Neural progenitor cell (in vitro differentiated cells): Measurements from ENCODE around the gene CALB2. TPM values are rescaled to one million over a fixed set of nuclear protein-coding genes. Genes with fewer than 3 reads are reported as not detected.

Source experiments
- DNase-seq: peaks from one replicate; pipeline ENCODE4 v3.0.0-alpha.2; 2016; ENCODE audit warnings: low spot score
- H2AFZ ChIP-seq: fragments of 200-600 bp; sonication (generic); replicated peaks from 2 replicates; pipeline ENCODE4 v1.6.1; 2016; ENCODE audit warnings: antibody characterized with exemption
- H3F3A ChIP-seq: fragments of 200-600 bp; sonication (generic); 2 replicates; pipeline ENCODE4 v1.6.1; 2016; ENCODE audit warnings: antibody characterized with exemption, low read depth
- H3K27ac ChIP-seq: fragments of 200-600 bp; sonication (generic); 2 replicates; pipeline ENCODE4 v1.5.1; 2016; ENCODE audit warnings: mild to moderate bottlenecking
- H3K27me3 ChIP-seq: fragments of 200-600 bp; sonication (generic); 2 replicates; pipeline ENCODE4 v1.6.1; 2016; ENCODE audit warnings: mild to moderate bottlenecking, moderate library complexity
- H3K36me3 ChIP-seq: fragments of 200-600 bp; sonication (generic); 2 replicates; pipeline ENCODE4 v1.5.1; 2016
- H3K4me1 ChIP-seq: fragments of 200-600 bp; sonication (generic); 2 replicates; pipeline ENCODE4 v1.6.1; 2016; ENCODE audit warnings: mixed run types
- H3K4me2 ChIP-seq: fragments of 200-600 bp; sonication (generic); 2 replicates; pipeline ENCODE4 v1.6.1; 2016
- H3K4me3 ChIP-seq: fragments of 200-600 bp; sonication (generic); 2 replicates; pipeline ENCODE4 v1.5.1; 2016
- H3K79me2 ChIP-seq: fragments of 200-600 bp; sonication (generic); 2 replicates; pipeline ENCODE4 v1.6.1; 2016; ENCODE audit warnings: low read depth
- H3K9ac ChIP-seq: fragments of 200-600 bp; sonication (generic); 2 replicates; pipeline ENCODE4 v1.6.1; 2016
- H3K9me3 ChIP-seq: fragments of 200-600 bp; sonication (generic); 2 replicates; pipeline ENCODE4 v1.5.1; 2016; ENCODE audit warnings: low read depth
- H4K20me1 ChIP-seq: fragments of 200-600 bp; sonication (generic); 2 replicates; pipeline ENCODE4 v1.6.1; 2016; ENCODE audit warnings: low read depth
- H3K27ac Mint-ChIP-seq: 3 replicates; pipeline ENCODE4 v1.8.0; 2021; ENCODE audit warnings: mixed read lengths
- H3K27me3 Mint-ChIP-seq: 2 replicates; pipeline ENCODE4 v1.8.0; 2022; ENCODE audit warnings: low read depth, mild to moderate bottlenecking, inconsistent platforms, moderate library complexity, mixed read lengths; ENCODE audit not compliant: insufficient read depth
- H3K36me3 Mint-ChIP-seq: 3 replicates; pipeline ENCODE4 v1.8.0; 2021; ENCODE audit warnings: mixed read lengths
- H3K4me1 Mint-ChIP-seq: 3 replicates; pipeline ENCODE4 v1.8.0; 2021; ENCODE audit warnings: mixed read lengths
- H3K4me3 Mint-ChIP-seq: 3 replicates; pipeline ENCODE4 v1.8.0; 2021; ENCODE audit warnings: mild to moderate bottlenecking, moderate library complexity, mixed read lengths
- H3K9me3 Mint-ChIP-seq: 3 replicates; pipeline ENCODE4 v1.8.0; 2020; ENCODE audit warnings: mixed read lengths
- EZH2 ChIP-seq: fragments of 200-600 bp; sonication (generic); IDR thresholded peaks from 2 replicates; pipeline ENCODE4 v1.6.1; 2017; ENCODE audit warnings: antibody characterized with exemption, mild to moderate bottlenecking, moderate library complexity
- EZH2phosphoT487 ChIP-seq: fragments of 200-600 bp; sonication (generic); IDR thresholded peaks from 2 replicates; pipeline ENCODE4 v1.6.1; 2017; ENCODE audit warnings: antibody characterized with exemption
- total RNA-seq: library from RNA; depleted of rRNA; stranded (reverse); fragments of >200 nt; gene quantifications from 2 replicates; pipeline ENCODE4 v1.2.3, GENCODE V29; 2015; ENCODE audit warnings: low replicate concordance
- TF ChIP-seq, protein P1 (sequence below): fragments of 200-600 bp; sonication (generic); IDR thresholded peaks from 2 replicates; pipeline ENCODE4 v1.5.1; 2017; ENCODE audit warnings: antibody characterized with exemption, mild to moderate bottlenecking

CALB2 gene
- total RNA-seq, 1 donor from 2014 or later, result not detected

DNA sequence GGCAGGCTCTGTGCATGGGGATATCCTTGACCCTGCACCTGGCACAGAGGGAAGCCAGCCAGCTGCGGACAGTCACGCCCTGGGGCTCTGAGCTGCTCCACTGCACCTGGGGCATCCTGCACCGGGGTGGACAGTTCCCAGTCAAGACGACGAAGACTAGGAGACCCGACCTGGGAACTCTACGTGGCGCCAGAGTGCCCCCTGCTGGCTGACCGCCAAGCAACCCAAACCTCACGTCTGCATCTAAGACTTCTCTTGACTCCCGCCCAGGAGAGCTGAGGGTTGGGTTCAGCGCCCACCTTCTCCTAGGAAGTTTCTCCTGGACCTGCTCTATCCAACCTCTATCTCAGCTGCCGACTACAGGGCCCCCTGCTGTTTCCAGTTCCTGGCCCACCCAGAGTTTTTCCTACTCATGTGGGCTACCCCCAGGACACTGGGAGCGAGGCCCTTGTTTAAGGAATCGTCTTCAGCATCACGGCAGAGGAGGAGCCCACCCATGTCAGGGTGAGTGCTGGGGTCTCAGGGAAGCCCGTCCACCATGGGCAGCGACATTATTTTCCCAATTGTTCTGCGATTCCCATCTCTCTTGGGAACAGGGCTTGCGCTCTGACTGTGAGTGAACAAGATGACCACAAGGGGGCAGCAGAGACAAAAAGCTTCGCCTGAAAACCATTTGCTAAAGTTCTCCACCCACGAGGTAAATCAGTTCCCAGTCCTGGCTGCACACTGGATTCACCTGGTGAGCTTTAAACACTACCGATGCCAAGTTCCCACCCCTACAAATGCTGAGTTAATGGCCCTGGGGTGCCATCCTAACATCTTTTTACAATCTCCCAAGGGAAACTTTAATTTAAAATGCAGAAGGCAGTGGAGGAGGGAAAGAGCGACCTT is 54.0 kb downstream of the CALB2 start:
- peaks cover 4% of the 10 kb centered on the region for H3K4me1 Mint-ChIP-seq
- H3K36me3 Mint-ChIP-seq, result no peaks in the 10 kb centered on the region
- no peaks in the 10 kb centered on the region for H3K79me2 ChIP-seq
- no peak overlapping the region for H3K27ac Mint-ChIP-seq
- peak overlapping the region; percentile 81 for H3K4me2 ChIP-seq
- TF ChIP-seq, protein P1, sequence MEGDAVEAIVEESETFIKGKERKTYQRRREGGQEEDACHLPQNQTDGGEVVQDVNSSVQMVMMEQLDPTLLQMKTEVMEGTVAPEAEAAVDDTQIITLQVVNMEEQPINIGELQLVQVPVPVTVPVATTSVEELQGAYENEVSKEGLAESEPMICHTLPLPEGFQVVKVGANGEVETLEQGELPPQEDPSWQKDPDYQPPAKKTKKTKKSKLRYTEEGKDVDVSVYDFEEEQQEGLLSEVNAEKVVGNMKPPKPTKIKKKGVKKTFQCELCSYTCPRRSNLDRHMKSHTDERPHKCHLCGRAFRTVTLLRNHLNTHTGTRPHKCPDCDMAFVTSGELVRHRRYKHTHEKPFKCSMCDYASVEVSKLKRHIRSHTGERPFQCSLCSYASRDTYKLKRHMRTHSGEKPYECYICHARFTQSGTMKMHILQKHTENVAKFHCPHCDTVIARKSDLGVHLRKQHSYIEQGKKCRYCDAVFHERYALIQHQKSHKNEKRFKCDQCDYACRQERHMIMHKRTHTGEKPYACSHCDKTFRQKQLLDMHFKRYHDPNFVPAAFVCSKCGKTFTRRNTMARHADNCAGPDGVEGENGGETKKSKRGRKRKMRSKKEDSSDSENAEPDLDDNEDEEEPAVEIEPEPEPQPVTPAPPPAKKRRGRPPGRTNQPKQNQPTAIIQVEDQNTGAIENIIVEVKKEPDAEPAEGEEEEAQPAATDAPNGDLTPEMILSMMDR, result peak; percentile 65
- TF ChIP-seq EZH2phosphoT487 (no peak), EZH2 (no peak)
- H3K27ac ChIP-seq, result no peak overlapping the region
- peak overlapping the region; percentile 99 for H2AFZ ChIP-seq
- no peaks in the 10 kb centered on the region for H3K9me3 ChIP-seq
- H3K4me3 ChIP-seq, result peak overlapping the region; percentile 54
- no peaks in the 10 kb centered on the region for H3F3A ChIP-seq
- no peaks in the 10 kb centered on the region for H3K36me3 ChIP-seq
- H3K27me3 Mint-ChIP-seq, result peaks cover 10% of the 10 kb centered on the region
- DNase-seq, result peak; percentile 92
- H3K9ac ChIP-seq, result no peak overlapping the region
- peak overlapping the region; percentile 66 for H3K4me3 Mint-ChIP-seq
- no peaks in the 10 kb centered on the region for H4K20me1 ChIP-seq
- H3K27me3 ChIP-seq, result peaks cover 4% of the 10 kb centered on the region
- no peaks in the 10 kb centered on the region for H3K4me1 ChIP-seq
- no peaks in the 10 kb centered on the region for H3K9me3 Mint-ChIP-seq

DNA sequence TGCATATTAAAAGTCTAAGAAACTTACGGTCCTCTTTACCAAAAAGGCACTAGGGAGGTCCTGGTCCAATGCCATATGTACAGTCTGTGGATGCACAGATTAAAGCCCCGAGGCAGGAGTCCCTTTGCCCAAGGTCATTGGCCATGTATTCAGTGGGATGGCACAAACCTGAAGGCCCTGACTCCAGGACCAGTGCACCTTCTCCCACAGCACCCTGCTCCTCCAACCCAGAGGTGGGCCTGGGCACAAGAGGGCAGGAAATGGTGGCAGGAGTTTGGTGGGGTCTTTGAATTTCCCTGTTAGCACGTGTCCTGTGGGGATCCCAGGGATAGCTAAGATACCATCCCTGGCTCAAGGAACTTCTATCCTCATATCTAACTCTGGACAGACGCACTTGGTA is 54.8 kb downstream of the CALB2 start:
- peak overlapping the region; percentile 99 for H2AFZ ChIP-seq
- TF ChIP-seq EZH2, result no peak
- TF ChIP-seq, protein P1, result no peak
- no peak for TF ChIP-seq EZH2phosphoT487

DNA sequence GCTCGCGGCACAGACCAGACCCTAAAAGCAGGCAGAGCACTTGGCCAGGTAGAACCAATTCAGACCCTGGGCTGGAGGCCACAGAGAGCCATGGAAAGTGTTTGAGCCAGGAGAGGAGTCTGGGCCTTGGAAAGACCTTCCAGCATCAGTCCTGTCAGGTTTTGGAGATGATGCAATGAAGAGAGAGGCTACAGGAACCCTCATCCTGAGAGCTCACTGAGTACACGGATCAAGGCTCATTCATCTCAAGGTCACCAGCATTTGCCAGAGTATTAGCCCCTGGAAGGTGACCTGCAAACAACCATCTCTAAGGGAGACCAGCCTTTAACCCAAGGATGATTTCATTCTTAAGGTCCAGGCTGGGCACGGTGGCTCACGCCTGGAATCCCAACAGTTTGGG is 55.5 kb downstream of the CALB2 start:
- no peak overlapping the region for H3K27ac Mint-ChIP-seq
- H3K27me3 Mint-ChIP-seq, result peaks cover 10% of the 10 kb centered on the region
- Histone ChIP-seq H3K4me3 (no peak overlapping the region), H3K27ac (no peak overlapping the region), H3K4me1 (no peaks in the 10 kb centered on the region), H3K9ac (no peak overlapping the region), H3F3A (no peaks in the 10 kb centered on the region), H3K27me3 (peaks cover 12% of the 10 kb centered on the region), H4K20me1 (no peaks in the 10 kb centered on the region), H3K9me3 (no peaks in the 10 kb centered on the region), H3K4me2 (no peak overlapping the region), H3K36me3 (no peaks in the 10 kb centered on the region), H2AFZ (no peak overlapping the region), H3K79me2 (no peaks in the 10 kb centered on the region)
- peaks cover 4% of the 10 kb centered on the region for H3K4me1 Mint-ChIP-seq
- no peak for TF ChIP-seq EZH2phosphoT487
- TF ChIP-seq, protein P1, result no peak
- TF ChIP-seq EZH2, result no peak
- H3K4me3 Mint-ChIP-seq, result no peak overlapping the region
- no peaks in the 10 kb centered on the region for H3K36me3 Mint-ChIP-seq
- no peaks in the 10 kb centered on the region for H3K9me3 Mint-ChIP-seq
- no peak for DNase-seq

More for the DNA sequence above, 54.8 kb downstream of the CALB2 start:
- DNase-seq, result no peak
- no peaks in the 10 kb centered on the region for H3K36me3 Mint-ChIP-seq
- H3K4me3 Mint-ChIP-seq, result no peak overlapping the region
- Histone ChIP-seq H3F3A (no peaks in the 10 kb centered on the region), H3K9ac (no peak overlapping the region), H3K4me3 (no peak overlapping the region), H3K27me3 (peaks cover 10% of the 10 kb centered on the region), H3K9me3 (no peaks in the 10 kb centered on the region), H3K4me2 (no peak overlapping the region), H3K36me3 (no peaks in the 10 kb centered on the region), H4K20me1 (no peaks in the 10 kb centered on the region), H3K27ac (no peak overlapping the region), H3K79me2 (no peaks in the 10 kb centered on the region), H3K4me1 (no peaks in the 10 kb centered on the region)
- peaks cover 4% of the 10 kb centered on the region for H3K4me1 Mint-ChIP-seq
- H3K27ac Mint-ChIP-seq, result no peak overlapping the region
- peaks cover 8% of the 10 kb centered on the region for H3K27me3 Mint-ChIP-seq
- H3K9me3 Mint-ChIP-seq, result no peaks in the 10 kb centered on the region
